A204.1 (cell line): ENCODE results near the gene ALPP.
"Not testable (repeated sequence)": the region's sequence is repeated elsewhere in the genome, so short reads cannot be mapped to it uniquely, and the experiment has no call there.

Experiments
- FAIRE-seq: peaks from 2 replicates; lab custom pipeline; 2012; peaks lifted over from hg19 to GRCh38; lab: Jason Lieb, UNC

Gene ALPP

GRCh38 chr2:232381204-232382031, 2.9 kb downstream of the ALPP start:
- not testable (repeated sequence) for FAIRE-seq

- no peak for FAIRE-seq
Observed at GRCh38 chr2:232382331-232383225, 4.0 kb downstream of the ALPP start.

GRCh38 chr2:232384466-232384865, 5.9 kb downstream of the ALPP start:
- no peak for FAIRE-seq

GRCh38 chr2:232385058-232385457, 6.5 kb downstream of the ALPP start:
- FAIRE-seq: not testable (repeated sequence)

- FAIRE-seq: no peak
Observed at GRCh38 chr2:232385660-232386489, 7.3 kb downstream of the ALPP start.

DNA sequence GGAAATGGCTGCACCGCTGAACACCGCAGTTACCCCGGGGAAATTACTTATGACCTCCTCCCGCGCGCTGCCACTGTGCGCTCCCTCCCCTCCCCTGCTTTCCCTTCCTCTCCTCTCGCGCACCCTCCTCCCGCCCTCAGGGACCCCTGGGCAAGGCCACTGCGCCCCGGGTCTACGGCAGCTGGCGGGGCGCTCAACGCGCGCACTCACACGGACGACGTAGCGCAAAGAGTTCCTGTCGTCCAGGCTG, 7.9 kb downstream of the ALPP start:
- FAIRE-seq: no peak

GRCh38 chr2:232386740-232387450, 8.3 kb downstream of the ALPP start:
- FAIRE-seq: no peak

- FAIRE-seq: no peak
Observed at GRCh38 chr2:232387451-232388171, 9.1 kb downstream of the ALPP start.

DNA sequence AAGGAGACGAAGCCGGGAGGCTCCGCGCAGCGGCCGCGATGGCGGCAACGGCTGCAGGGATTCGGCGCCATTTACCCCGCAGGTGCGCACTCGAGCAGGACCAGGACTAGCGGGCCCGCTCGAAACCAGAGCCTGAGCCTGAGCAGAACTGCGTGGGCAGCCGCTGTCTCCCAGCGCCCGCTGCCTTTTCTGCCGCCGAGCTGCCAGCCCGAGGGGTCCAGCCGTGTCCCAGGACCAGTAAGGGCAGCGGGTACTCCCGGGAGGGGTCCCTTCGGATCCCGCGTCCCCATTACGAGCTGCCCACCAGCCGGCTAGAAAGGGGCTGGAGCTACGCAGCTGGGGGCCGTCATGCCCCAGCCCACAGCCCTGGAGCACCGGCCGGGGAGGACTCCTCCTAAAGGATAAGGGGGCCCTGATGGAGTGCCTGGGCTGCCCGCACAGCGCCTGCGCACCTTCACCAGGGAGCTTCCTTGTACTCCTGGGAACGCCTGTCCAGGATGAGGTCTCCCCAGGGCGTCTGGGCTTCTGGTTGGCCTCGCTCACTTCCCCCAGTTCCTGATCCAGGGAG, 9.9 kb downstream of the ALPP start:
- no peak for FAIRE-seq

DNA sequence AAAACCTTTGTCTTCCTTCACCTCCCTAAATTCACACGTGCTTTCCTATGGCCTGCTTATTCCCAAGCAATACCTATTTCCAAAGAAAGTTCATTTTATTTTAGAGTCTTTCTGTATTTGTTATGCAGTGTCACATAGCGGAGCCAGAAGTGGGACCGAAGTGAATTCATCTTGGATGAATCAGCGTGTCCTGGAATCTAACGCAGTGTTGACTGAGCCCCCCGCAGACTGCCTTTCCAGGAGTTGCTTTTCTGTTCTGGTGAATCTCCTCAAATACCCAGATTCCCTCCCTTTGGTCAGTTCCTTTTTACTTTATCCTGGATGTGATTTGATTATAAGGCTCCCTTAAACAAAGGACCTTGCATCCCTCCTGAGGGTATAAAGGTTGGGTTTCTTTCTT, 10.8 kb downstream of the ALPP start:
- no peak for FAIRE-seq

- no peak for FAIRE-seq
Observed at GRCh38 chr2:232390661-232391060, 12.1 kb downstream of the ALPP start.

DNA sequence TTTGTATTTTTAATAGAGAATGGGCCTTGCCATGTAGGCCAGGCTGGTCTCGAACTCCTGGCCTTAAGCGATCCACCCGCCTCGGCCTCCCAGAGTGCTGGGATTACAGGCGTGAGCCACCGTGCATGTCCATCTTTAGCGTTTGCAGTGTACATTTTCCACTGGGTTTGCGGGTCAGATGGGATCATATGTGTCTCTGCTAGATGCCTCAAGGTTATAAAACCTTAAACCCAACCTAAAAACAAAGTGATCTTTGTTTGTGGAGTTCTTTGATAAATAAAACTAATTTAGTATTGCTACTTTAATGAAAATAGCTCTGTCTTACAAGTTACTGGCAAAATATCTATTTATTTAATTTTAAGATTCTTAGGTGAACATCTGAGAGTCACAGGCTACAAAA, 15.0 kb downstream of the ALPP start:
- no peak for FAIRE-seq

DNA sequence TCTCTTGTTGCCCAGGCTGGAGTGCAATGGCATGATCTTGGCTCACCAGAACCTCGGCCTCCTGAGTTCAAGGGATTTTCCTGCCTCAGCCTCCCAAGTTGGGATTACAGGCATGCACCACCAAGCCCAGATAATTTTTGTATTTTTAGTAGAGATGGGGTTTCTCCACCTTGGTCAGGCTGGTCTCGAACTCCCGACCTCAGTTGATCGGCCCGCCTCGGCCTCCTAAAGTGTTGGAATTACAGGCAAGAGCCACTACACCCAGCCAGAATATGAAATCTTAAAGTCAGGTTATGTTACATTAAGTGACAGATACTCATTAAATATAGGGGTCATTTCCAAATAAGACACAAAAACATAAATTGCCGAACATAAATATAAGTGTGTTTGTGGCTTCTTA, 15.9 kb downstream of the ALPP start:
- not testable (repeated sequence) for FAIRE-seq

GRCh38 chr2:232395586-232395985, 17.0 kb downstream of the ALPP start:
- FAIRE-seq: no peak

GRCh38 chr2:232396683-232397082, 18.1 kb downstream of the ALPP start:
- FAIRE-seq: no peak

- no peak for FAIRE-seq
Observed at GRCh38 chr2:232398293-232399034, 19.9 kb downstream of the ALPP start.

GRCh38 chr2:232400256-232401015, 21.9 kb downstream of the ALPP start:
- FAIRE-seq: no peak

- FAIRE-seq: no peak
Observed at GRCh38 chr2:232402518-232402917, 24.0 kb downstream of the ALPP start.

DNA sequence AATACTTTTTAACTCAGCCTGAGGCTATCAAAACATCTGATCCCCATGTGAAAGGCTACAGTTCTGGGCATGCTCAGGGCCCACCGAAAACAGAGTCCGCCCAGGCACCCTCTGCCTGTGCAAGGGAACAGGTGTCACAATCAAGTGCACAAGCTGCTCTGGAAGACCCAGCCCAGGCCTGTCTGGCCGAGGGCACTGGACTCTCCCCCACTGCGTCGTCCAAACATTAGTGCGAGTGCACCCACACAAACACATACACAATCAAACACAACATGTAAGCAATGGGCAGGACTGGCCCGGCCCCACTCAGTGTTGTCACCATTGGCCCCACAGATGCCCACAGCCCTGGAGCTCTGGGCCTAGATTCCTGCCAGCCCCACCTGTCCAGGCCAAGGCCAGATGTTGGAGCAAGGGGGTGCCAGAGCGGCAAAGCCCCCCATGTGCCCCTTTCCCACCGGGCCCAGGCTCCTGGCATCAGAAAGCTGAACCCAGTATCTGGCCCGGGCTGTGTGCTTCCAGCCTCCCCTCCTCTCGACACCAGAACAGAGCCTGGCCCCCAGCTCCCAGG, 27.5 kb downstream of the ALPP start:
- no peak for FAIRE-seq
